Adrenal gland (tissue), 5 donors: ENCODE results near the gene CHCHD1.

ENCODE experiments used
- POLR2A ChIP-seq, 2 donors: fragments of 450-650 bp; IDR thresholded peaks; one replicate each; pipeline ENCODE4 v1.6.1; 2017; ENCODE audit warnings: antibody characterized with exemption in 2 of 2, mild to moderate bottlenecking in 2 of 2, moderate library complexity in 1 of 2
- TF ChIP-seq, protein P1 (sequence below), 6 experiments: fragments of 450-650 bp in 4 of 6; fragments of 200-600 bp in 2 of 6; sonication (generic) in 1 of 6; IDR thresholded peaks; 1 replicate in 5 of 6; 2 replicates in 1 of 6; pipeline versions ENCODE4 v1.5.1 to v1.8.0; 2016 to 2021; ENCODE audit warnings: antibody characterized with exemption in 6 of 6, mild to moderate bottlenecking in 2 of 6, moderate library complexity in 1 of 6
- donor health status: DM: no; HTN: no; CAD: no.

DNA sequence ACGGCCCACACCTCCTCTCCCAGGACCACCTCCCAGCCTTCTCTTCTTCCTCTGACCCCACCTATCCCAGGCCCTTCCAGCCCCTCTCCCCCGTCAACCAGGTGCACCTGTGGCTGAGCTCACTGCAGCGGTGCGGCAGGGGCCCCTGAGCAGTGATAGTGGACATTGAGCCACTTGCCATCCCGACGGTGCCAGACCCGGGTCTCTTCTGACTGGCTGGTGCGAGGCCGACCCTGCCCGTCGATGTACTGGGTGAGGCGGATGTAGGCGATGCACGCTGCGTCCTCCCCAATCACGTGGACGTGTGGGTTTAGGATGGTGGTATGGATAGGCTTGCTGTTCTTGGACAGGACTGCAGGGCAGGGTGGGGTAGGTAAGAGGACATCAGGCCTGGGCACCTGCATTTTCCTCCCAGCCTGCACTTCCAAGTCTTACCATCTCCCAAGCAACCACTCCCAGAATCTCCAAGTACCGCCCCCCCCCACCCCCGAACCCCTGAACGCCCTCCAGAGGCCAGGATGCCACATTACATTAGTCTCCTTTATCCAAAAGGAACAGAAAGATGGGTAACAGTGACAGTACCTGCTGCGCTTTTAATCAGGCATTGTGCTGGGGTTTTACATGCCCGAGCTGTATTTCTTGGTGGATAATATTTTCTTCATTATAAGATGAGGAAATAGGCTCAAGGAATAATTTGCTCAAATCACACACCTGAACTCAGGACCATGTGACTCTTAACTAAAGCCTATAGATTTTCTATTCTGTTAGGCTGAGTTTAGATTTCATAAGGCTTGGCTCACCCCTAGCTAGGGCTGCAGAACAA is 33.3 kb downstream of the CHCHD1 start:
- TF ChIP-seq, protein P1, sequence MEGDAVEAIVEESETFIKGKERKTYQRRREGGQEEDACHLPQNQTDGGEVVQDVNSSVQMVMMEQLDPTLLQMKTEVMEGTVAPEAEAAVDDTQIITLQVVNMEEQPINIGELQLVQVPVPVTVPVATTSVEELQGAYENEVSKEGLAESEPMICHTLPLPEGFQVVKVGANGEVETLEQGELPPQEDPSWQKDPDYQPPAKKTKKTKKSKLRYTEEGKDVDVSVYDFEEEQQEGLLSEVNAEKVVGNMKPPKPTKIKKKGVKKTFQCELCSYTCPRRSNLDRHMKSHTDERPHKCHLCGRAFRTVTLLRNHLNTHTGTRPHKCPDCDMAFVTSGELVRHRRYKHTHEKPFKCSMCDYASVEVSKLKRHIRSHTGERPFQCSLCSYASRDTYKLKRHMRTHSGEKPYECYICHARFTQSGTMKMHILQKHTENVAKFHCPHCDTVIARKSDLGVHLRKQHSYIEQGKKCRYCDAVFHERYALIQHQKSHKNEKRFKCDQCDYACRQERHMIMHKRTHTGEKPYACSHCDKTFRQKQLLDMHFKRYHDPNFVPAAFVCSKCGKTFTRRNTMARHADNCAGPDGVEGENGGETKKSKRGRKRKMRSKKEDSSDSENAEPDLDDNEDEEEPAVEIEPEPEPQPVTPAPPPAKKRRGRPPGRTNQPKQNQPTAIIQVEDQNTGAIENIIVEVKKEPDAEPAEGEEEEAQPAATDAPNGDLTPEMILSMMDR (IDR thresholded peaks at IDR 0.05) = peak in 1 of 6 experiments; percentile 5
- no peak for TF ChIP-seq POLR2A (IDR thresholded peaks at IDR 0.05)
